GM12801 (cell line): ENCODE data around the gene FAT4.

Experiments
- CTCF ChIP-seq: IDR thresholded peaks from one replicate; pipeline ENCODE4 v1.5.1; 2011; ENCODE audit warnings: control low read depth; ENCODE audit not compliant: insufficient read length; ENCODE audit errors: extremely low read depth

Gene FAT4

DNA sequence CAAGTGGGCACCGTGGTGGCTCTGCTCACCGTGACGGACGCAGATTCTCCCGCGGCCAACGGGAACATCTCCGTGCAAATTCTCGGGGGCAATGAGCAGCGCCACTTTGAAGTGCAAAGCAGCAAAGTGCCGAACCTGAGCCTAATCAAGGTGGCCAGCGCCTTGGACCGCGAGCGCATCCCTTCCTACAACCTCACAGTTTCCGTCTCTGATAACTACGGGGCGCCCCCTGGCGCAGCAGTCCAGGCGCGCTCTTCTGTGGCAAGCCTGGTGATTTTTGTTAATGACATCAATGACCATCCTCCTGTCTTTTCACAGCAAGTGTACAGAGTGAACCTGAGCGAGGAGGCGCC lies 2.7 kb downstream of the FAT4 start:
- no peak for TF ChIP-seq CTCF

- TF ChIP-seq CTCF, result no peak
These were observed 4.6 kb downstream of the FAT4 start for GRCh38 chr4:125319311-125319710.

DNA sequence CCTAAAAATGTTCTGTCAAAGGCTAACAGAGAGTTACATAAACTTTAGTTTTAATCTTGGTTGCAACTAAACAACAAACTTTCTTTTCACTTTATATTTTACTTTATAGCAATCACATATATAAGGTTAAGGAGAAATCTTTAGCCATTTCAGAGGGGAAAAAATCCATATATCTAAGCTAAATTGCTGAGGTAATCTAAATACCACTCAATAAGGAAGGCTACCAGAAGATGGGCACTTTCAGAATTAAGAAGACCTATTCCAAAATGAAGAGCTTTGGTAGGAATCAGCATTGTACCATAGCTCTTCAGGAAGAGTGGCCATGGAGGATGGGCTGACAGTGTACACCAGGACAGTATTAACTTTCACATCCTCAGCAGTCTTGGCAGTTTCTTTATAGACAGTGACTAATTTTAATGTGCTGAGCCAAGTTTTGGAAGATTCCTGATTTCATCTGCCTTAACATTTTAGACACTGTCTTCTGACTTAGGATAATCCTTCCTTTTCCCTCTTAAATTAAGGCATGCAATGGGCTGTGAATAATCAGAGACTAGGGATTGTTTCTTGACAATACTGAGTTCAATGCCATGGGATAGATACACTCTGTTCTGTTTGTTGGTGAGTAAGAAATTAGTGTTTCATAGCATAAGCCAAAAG lies 7.1 kb downstream of the FAT4 start:
- TF ChIP-seq CTCF, result no peak

DNA sequence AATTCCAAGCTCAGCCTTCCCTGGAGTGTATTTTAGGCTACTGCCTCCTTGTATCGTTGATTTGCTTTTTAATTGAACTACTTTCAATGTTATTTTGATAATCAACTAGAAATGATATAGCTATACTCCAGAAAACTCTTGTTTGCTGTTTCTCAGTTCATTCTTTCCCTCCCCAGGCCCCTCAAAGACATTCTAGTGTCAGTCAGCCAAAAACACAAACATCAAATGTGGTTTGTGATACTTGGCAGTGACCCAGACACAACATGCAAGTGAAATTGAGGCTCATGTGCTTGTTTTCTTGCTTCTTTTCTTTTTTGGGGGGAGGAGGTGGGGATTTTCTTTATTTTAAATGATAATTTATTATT lies 7.6 kb downstream of the FAT4 start:
- no peak for TF ChIP-seq CTCF

- TF ChIP-seq CTCF, result no peak
These were observed 8.9 kb downstream of the FAT4 start for GRCh38 chr4:125323654-125324053.

DNA sequence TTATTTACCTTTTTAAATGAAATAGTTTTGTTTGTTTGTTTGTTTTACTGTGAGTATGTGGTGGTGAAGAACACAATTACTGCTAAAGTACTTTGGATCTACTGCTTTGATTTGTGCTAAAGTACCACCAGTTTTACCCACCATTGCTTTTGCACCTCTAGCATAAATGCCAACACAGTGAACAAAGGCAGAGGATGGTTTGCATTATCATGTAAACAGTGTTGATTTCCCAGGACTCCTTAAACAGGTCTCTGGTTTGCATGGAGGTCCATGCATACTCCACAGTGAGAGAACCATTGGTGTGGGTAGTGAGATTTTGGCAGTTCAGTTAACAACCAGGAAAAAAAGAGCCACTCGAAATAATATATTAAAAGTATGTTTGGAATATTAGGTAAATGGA lies 11.0 kb downstream of the FAT4 start:
- TF ChIP-seq CTCF, result no peak

DNA sequence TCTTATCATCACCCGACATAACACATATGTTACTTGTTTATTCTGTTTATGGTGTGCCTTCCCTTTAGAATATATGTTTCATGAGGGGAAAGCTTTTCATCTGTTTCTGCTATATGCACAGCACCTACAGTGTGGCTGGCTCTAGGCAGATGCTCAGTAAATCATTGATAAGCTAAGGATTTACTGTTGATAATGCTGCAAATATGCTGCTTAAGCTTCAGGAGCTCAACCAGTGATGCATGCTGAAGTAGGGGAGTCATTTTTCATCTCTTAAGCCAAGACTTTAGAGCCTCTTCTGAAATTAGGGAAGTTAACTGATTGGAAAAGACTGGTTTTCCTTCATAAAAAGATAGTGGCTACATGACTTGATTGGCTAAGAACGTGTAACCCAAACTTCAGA lies 16.4 kb downstream of the FAT4 start:
- no peak for TF ChIP-seq CTCF

- no peak for TF ChIP-seq CTCF
These were observed 20.2 kb downstream of the FAT4 start for GRCh38 chr4:125334926-125335325.
